GM12891 (cell line): ENCODE measurements around the gene CSF1R.

Source experiments
- PAX5 ChIP-seq: IDR thresholded peaks from 2 replicates; pipeline ENCODE4 v1.6.1; 2011; ENCODE audit warnings: low read length, moderate library complexity, mild to moderate bottlenecking; ENCODE audit not compliant: insufficient read depth, severe bottlenecking
- POLR2A ChIP-seq: IDR thresholded peaks from 2 replicates; pipeline ENCODE4 v1.6.1; 2011; ENCODE audit warnings: low read depth, low read length, control low read depth
- POLR2AphosphoS5 ChIP-seq: IDR thresholded peaks from 2 replicates; pipeline ENCODE4 v1.6.1; 2011; ENCODE audit warnings: low read depth, low read length, control low read depth
- POU2F2 ChIP-seq: IDR thresholded peaks from 2 replicates; pipeline ENCODE4 v1.6.1; 2011; ENCODE audit warnings: low read depth, mild to moderate bottlenecking, control low read depth, low read length, moderate library complexity
- SPI1 ChIP-seq: IDR thresholded peaks from 2 replicates; pipeline ENCODE4 v1.6.1; 2011; ENCODE audit warnings: low read depth, low read length, control low read depth
- TAF1 ChIP-seq: IDR thresholded peaks from 2 replicates; pipeline ENCODE4 v1.6.1; 2011; ENCODE audit warnings: low read depth, low read length, control low read depth

DNA sequence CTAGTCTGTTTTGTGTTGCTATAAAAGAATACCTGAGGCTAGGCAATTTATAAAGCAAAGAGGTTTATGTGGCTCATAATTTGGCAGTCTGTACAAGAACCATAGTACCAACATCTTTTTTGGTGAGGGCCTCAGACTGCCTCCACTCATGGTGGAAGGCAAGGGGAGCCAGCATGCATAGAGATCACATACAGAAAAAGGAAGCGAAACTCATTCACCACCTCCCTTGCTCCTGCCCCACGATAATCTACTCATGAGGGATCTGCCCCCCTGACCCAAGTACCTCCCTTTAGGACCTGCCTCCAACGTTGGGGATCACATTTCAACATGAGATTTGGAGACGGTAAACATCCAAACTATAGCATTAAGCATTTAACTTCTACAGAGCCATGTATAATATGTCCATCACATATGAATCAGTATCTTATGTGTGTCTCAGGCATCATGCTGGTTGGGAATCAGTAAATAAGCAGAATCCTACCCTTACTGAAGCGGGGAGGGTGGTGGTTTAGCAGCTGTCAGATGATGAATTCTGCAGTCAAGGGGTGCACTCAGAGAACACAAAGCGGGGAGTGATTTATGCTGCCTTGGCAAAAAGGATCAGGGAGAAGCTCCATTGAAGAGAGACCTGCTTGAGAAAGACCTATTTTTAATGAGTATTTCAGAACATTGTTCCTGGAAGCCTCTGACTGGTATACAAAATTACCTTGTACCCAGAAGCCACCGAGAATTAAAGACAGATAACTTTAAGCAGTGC lies 51.0 kb downstream of the CSF1R start:
- TF ChIP-seq POLR2A: no peak
- TF ChIP-seq TAF1: no peak
- TF ChIP-seq POLR2AphosphoS5: no peak
- TF ChIP-seq PAX5: no peak
- TF ChIP-seq SPI1: peak; percentile 97
- 0 out of 2 replicates have a peak, but pooled peaks have one; percentile 29 for TF ChIP-seq POU2F2
